Adipocyte (in vitro differentiated cells): ENCODE results near the gene CMTM4.
A peak's percentile ranks its signal among the peaks of the same experiment; 100 is the strongest.

Source experiments
- DNase-seq: peaks from one replicate; pipeline ENCODE4 v3.0.0-alpha.2; 2015; ENCODE audit warnings: low read depth
- H3K27me3 ChIP-seq: replicated peaks from 2 replicates; pipeline ENCODE4 v1.7.0; 2013; ENCODE audit warnings: mild to moderate bottlenecking, low read length, moderate library complexity; ENCODE audit not compliant: control insufficient read depth, insufficient read depth
- H3K36me3 ChIP-seq: 2 replicates; pipeline ENCODE4 v1.7.0; 2013; ENCODE audit warnings: low read length, mild to moderate bottlenecking, moderate library complexity; ENCODE audit not compliant: control insufficient read depth, insufficient read depth, severe bottlenecking
- H3K4me1 ChIP-seq: 2 replicates; pipeline ENCODE4 v1.7.0; 2013; ENCODE audit warnings: mild to moderate bottlenecking, low read length, moderate library complexity; ENCODE audit not compliant: control insufficient read depth, insufficient read depth
- H3K4me3 ChIP-seq: 2 replicates; pipeline ENCODE4 v1.7.0; 2013; ENCODE audit warnings: mild to moderate bottlenecking, low read length, moderate library complexity
- H3K9ac ChIP-seq: 2 replicates; pipeline ENCODE4 v1.7.0; 2013; ENCODE audit warnings: mild to moderate bottlenecking, low read length, moderate library complexity
- H3K9me3 ChIP-seq: 2 replicates; pipeline ENCODE4 v1.7.0; 2013; ENCODE audit warnings: mild to moderate bottlenecking, low read length, moderate library complexity; ENCODE audit not compliant: control insufficient read depth

CMTM4 gene

GRCh38 chr16:66703406-66704215, 7.1 kb upstream of the CMTM4 start:
- Histone ChIP-seq H3K4me3 (peak overlapping the region; percentile 38), H3K4me1 (peaks cover 23% of the 10 kb centered on the region), H3K9me3 (no peaks in the 10 kb centered on the region), H3K9ac (no peak overlapping the region), H3K36me3 (no peaks in the 10 kb centered on the region), H3K27me3 (no peaks in the 10 kb centered on the region)
- no peak for DNase-seq

GRCh38 chr16:66701516-66701915, 5.0 kb upstream of the CMTM4 start:
- Histone ChIP-seq H3K4me3 (no peak overlapping the region), H3K9me3 (no peaks in the 10 kb centered on the region), H3K27me3 (no peaks in the 10 kb centered on the region), H3K36me3 (no peaks in the 10 kb centered on the region), H3K4me1 (peaks cover 20% of the 10 kb centered on the region), H3K9ac (no peak overlapping the region)
- no peak for DNase-seq

- Histone ChIP-seq H3K4me3 (no peak overlapping the region), H3K27me3 (no peaks in the 10 kb centered on the region), H3K9me3 (no peaks in the 10 kb centered on the region), H3K9ac (no peak overlapping the region), H3K4me1 (peaks cover 16% of the 10 kb centered on the region), H3K36me3 (no peaks in the 10 kb centered on the region)
- no peak for DNase-seq
Measured at GRCh38 chr16:66701026-66701425, 4.5 kb upstream of the CMTM4 start.

GRCh38 chr16:66699898-66700297, 3.4 kb upstream of the CMTM4 start:
- Histone ChIP-seq H3K9ac (no peak overlapping the region), H3K4me3 (no peak overlapping the region), H3K36me3 (no peaks in the 10 kb centered on the region), H3K4me1 (peaks cover 23% of the 10 kb centered on the region), H3K27me3 (no peaks in the 10 kb centered on the region), H3K9me3 (no peaks in the 10 kb centered on the region)
- no peak for DNase-seq

GRCh38 chr16:66698046-66698445, 1.5 kb upstream of the CMTM4 start:
- H3K27me3 ChIP-seq: no peaks in the 10 kb centered on the region
- H3K9ac ChIP-seq: no peak overlapping the region
- no peak for DNase-seq
- H3K9me3 ChIP-seq: no peaks in the 10 kb centered on the region
- H3K4me3 ChIP-seq: no peak overlapping the region
- no peaks in the 10 kb centered on the region for H3K36me3 ChIP-seq
- peaks cover 10% of the 10 kb centered on the region for H3K4me1 ChIP-seq

- no peaks in the 10 kb centered on the region for H3K9me3 ChIP-seq
- peak overlapping the region; percentile 87 for H3K9ac ChIP-seq
- no peaks in the 10 kb centered on the region for H3K36me3 ChIP-seq
Measured at GRCh38 chr16:66695935-66696668, 441 bp downstream of the CMTM4 start.

GRCh38 chr16:66695471-66695934, 1.0 kb downstream of the CMTM4 start:
- DNase-seq: peak; percentile 28
- Histone ChIP-seq H3K9me3 (no peaks in the 10 kb centered on the region), H3K4me1 (peaks cover 10% of the 10 kb centered on the region), H3K36me3 (no peaks in the 10 kb centered on the region), H3K27me3 (no peaks in the 10 kb centered on the region), H3K9ac (peak overlapping the region; percentile 87), H3K4me3 (peak overlapping the region; percentile 83)

More at GRCh38 chr16:66695935-66696668, 441 bp downstream of the CMTM4 start:
- peak overlapping the region; percentile 83 for H3K4me3 ChIP-seq
- peaks cover 10% of the 10 kb centered on the region for H3K4me1 ChIP-seq
- no peak for DNase-seq
- H3K27me3 ChIP-seq: no peaks in the 10 kb centered on the region

- DNase-seq: no peak
- Histone ChIP-seq H3K9ac (no peak overlapping the region), H3K27me3 (no peaks in the 10 kb centered on the region), H3K9me3 (no peaks in the 10 kb centered on the region), H3K4me3 (no peak overlapping the region), H3K36me3 (no peaks in the 10 kb centered on the region), H3K4me1 (peaks cover 10% of the 10 kb centered on the region)
Measured at GRCh38 chr16:66693149-66693548, 3.4 kb downstream of the CMTM4 start.

GRCh38 chr16:66692341-66692740, 4.2 kb downstream of the CMTM4 start:
- H3K4me3 ChIP-seq: no peak overlapping the region
- H3K4me1 ChIP-seq: peaks cover 10% of the 10 kb centered on the region
- H3K9ac ChIP-seq: no peak overlapping the region
- no peak for DNase-seq
- no peaks in the 10 kb centered on the region for H3K36me3 ChIP-seq
- no peaks in the 10 kb centered on the region for H3K9me3 ChIP-seq
- H3K27me3 ChIP-seq: no peaks in the 10 kb centered on the region

- H3K4me1 ChIP-seq: peaks cover 14% of the 10 kb centered on the region
- no peak for DNase-seq
- no peaks in the 10 kb centered on the region for H3K9me3 ChIP-seq
- H3K4me3 ChIP-seq: no peak overlapping the region
- no peaks in the 10 kb centered on the region for H3K36me3 ChIP-seq
- H3K9ac ChIP-seq: no peak overlapping the region
- H3K27me3 ChIP-seq: no peaks in the 10 kb centered on the region
Measured at GRCh38 chr16:66691234-66691633, 5.3 kb downstream of the CMTM4 start.

GRCh38 chr16:66690106-66690847, 6.3 kb downstream of the CMTM4 start:
- Histone ChIP-seq H3K4me1 (peaks cover 6% of the 10 kb centered on the region), H3K27me3 (no peaks in the 10 kb centered on the region)
- no peak for DNase-seq

More at GRCh38 chr16:66690106-66690847, 6.3 kb downstream of the CMTM4 start:
- Histone ChIP-seq H3K36me3 (no peaks in the 10 kb centered on the region), H3K9me3 (no peaks in the 10 kb centered on the region), H3K4me3 (no peak overlapping the region), H3K9ac (no peak overlapping the region)
